Right atrium auricular region (tissue), 2 donors: ENCODE data around the gene LARP4. TPM values are rescaled to one million over a fixed set of nuclear protein-coding genes. Genes with fewer than 3 reads are reported as not detected.

ENCODE experiments used
- DNase-seq: peaks from one replicate; pipeline ENCODE4 v3.0.0-alpha.2; 2019; ENCODE audit warnings: low spot score
- H3K27ac ChIP-seq, 2 donors: fragments of 200-600 bp; sonication (generic); 1 replicate in 1 of 2; 2 replicates in 1 of 2; pipeline ENCODE4 v1.5.1; 2016 to 2019
- H3K27me3 ChIP-seq, 2 donors: fragments of 200-600 bp; sonication (generic); one replicate each; pipeline versions ENCODE4 v1.5.1 to v1.6.0; 2017 to 2019
- H3K36me3 ChIP-seq: fragments of 200-600 bp; sonication (generic); one replicate; pipeline ENCODE4 v1.5.1; 2016
- H3K4me1 ChIP-seq, 2 donors: fragments of 200-600 bp; sonication (generic); one replicate each; pipeline versions ENCODE4 v1.5.1 to v1.6.0; 2017 to 2019
- H3K4me3 ChIP-seq, 2 donors: fragments of 200-600 bp; sonication (generic); 1 replicate in 1 of 2; 2 replicates in 1 of 2; pipeline ENCODE4 v1.5.1; 2017 to 2019; ENCODE audit warnings: mild to moderate bottlenecking in 1 of 2, moderate library complexity in 1 of 2
- H3K9me3 ChIP-seq, 2 donors: fragments of 200-600 bp; sonication (generic); one replicate each; pipeline ENCODE4 v1.5.1; 2019
- total RNA-seq, 2 donors: library from RNA; depleted of rRNA; stranded (reverse); fragments of >200 nt; gene quantifications; one replicate each; pipeline ENCODE4 v1.1.0, GENCODE V29; 2016
- TF ChIP-seq, protein P1 (sequence below), 2 donors: fragments of 200-600 bp; sonication (generic); IDR thresholded peaks; one replicate each; pipeline ENCODE4 v1.5.1; 2019; ENCODE audit warnings: antibody characterized with exemption in 2 of 2

The LARP4 gene
- total RNA-seq, 2 donors from 2014 or later: 42.9 to 43.0 TPM

DNA sequence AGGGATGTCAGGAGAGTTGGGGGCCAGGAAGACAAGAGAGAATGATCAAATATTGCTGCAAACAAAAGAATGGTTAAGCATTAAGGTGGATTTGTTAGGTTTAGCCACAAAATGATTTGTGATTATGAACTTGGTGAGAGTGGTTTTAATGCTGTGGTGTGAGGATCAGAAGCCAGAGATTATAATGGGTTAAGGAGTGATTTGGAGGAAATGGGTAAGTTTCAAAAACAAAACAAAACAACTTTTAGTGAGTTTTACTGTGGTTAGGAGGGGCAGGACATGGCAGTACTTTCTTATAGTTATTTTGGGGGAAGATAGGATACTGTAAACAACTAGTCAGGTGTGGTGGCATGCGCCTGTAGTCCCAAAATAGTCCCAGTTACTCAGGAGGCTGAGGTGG, 128.1 kb downstream of the LARP4 start:
- H3K27ac ChIP-seq: no peak overlapping the region
- no peaks in the 10 kb centered on the region for H3K9me3 ChIP-seq
- no peak overlapping the region for H3K4me3 ChIP-seq
- no peaks in the 10 kb centered on the region for H3K27me3 ChIP-seq
- no peak for DNase-seq
- H3K4me1 ChIP-seq: peaks cover 0 to 15% of the 10 kb centered on the region in 2 donors
- TF ChIP-seq, protein P1, sequence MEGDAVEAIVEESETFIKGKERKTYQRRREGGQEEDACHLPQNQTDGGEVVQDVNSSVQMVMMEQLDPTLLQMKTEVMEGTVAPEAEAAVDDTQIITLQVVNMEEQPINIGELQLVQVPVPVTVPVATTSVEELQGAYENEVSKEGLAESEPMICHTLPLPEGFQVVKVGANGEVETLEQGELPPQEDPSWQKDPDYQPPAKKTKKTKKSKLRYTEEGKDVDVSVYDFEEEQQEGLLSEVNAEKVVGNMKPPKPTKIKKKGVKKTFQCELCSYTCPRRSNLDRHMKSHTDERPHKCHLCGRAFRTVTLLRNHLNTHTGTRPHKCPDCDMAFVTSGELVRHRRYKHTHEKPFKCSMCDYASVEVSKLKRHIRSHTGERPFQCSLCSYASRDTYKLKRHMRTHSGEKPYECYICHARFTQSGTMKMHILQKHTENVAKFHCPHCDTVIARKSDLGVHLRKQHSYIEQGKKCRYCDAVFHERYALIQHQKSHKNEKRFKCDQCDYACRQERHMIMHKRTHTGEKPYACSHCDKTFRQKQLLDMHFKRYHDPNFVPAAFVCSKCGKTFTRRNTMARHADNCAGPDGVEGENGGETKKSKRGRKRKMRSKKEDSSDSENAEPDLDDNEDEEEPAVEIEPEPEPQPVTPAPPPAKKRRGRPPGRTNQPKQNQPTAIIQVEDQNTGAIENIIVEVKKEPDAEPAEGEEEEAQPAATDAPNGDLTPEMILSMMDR (IDR thresholded peaks at IDR 0.05): no peak
- H3K36me3 ChIP-seq: no peaks in the 10 kb centered on the region

DNA sequence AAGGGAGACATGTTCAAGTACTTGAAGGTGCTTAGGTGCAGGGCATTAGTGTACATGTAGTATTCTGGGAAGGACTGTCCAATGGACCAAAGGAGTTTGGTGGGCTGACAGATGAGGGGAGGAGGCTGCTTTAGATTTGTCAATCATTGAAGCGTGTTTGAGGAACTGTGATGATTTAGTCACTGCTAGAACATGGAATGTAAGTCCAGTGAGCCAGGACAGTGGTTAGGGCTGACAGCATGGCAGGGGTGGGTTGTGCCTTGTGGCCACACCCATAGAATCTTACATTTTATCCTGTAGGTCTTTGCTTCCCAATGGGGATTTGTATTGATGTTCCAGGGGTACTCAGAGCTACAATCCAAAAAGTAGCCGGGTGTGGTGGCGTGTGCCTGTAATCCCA, 128.7 kb downstream of the LARP4 start:
- H3K27ac ChIP-seq: no peak overlapping the region
- peaks cover 0 to 15% of the 10 kb centered on the region in 2 donors for H3K4me1 ChIP-seq
- no peaks in the 10 kb centered on the region for H3K27me3 ChIP-seq
- no peak for DNase-seq
- no peaks in the 10 kb centered on the region for H3K9me3 ChIP-seq
- TF ChIP-seq, protein P1 (IDR thresholded peaks at IDR 0.05): no peak
- no peak overlapping the region for H3K4me3 ChIP-seq
- no peaks in the 10 kb centered on the region for H3K36me3 ChIP-seq

Other genes with a start within 250 kb of the LARP4 start
- 10 to 100 TPM in 1 of 2 donors, 1 to 10 TPM in 1; 6.7 to 11.2 TPM for gene CERS5, start 233.5 kb upstream of the LARP4 start, total RNA-seq
- 10 to 100 TPM; 20.7 to 28.3 TPM for gene LIMA1, start 117.4 kb upstream of the LARP4 start, total RNA-seq
- not detected for gene FAM186A, start 4.3 kb upstream of the LARP4 start, total RNA-seq
- gene DIP2B, start 104.1 kb downstream of the LARP4 start, total RNA-seq: 10 to 100 TPM; 11.6 to 15.2 TPM